HCT116 (cell line): ENCODE measurements around the gene THSD8. TPM values are rescaled to one million over a fixed set of nuclear protein-coding genes. Genes with fewer than 3 reads are reported as not detected.

Experiments used
- ATAC-seq: fragments of 200-7000 bp; cut with Tn5 transposase; 2 replicates; pipeline ENCODE4 v1.9.1; 2020; ENCODE audit warnings: mild to moderate bottlenecking, moderate library complexity
- BruUV-seq: library from RNA; stranded (reverse); fragments of 400-500 nt; replicated peaks from 2 replicates; lab custom pipeline; 2021; lab: Mats Ljungman, UMichigan
- CTCF ChIA-PET: fragments of 300-600 bp; sonication (Branson Sonifier 250); formaldehyde crosslinking; loops from one replicate; lab custom pipeline; 2021; ENCODE audit warnings: antibody characterized with exemption; lab: Charles Lee
- POLR2A ChIA-PET: fragments of 300-600, 350-600 bp; sonication (Branson Sonifier 250); formaldehyde crosslinking; loops from one replicate; lab custom pipeline; 2021; ENCODE audit warnings: antibody characterized with exemption; lab: Charles Lee
- RAD21 ChIA-PET, 2 experiments: fragments of 300-600 bp; sonication (Branson Sonifier 250); formaldehyde crosslinking; loops; one replicate each; lab custom pipeline; 2023; ENCODE audit warnings: low total read pairs in 2 of 2; ENCODE audit not compliant: uncharacterized antibody in 2 of 2, unreplicated experiment in 2 of 2, low non-redundant PET in 1 of 2; lab: Charles Lee
- DNase-seq: peaks from one replicate; pipeline ENCODE4 v3.0.0-alpha.2; 2010; ENCODE audit warnings: low read depth, low spot score
- H2AFZ ChIP-seq: fragments of 200-600 bp; shearing (Covaris generic), sonication (generic); 2 replicates; pipeline ENCODE4 v1.6.1; 2017; ENCODE audit warnings: low read depth, mixed run types, mixed read lengths, antibody characterized with exemption, low read length; ENCODE audit not compliant: poor library complexity, severe bottlenecking
- H3K27ac ChIP-seq: 2 replicates; pipeline ENCODE4 v1.5.1; 2012; ENCODE audit warnings: low read depth, low read length
- H3K27me3 ChIP-seq: fragments of 200-600 bp; sonication (generic); 2 replicates; pipeline ENCODE4 v1.6.1; 2016; ENCODE audit warnings: mixed run types, low read length, mixed read lengths; ENCODE audit not compliant: insufficient read depth
- H3K36me3 ChIP-seq, 2 experiments: fragments of 200-500 bp in 1 of 2; fragments of 200-600 bp in 1 of 2; sonication (Bioruptor generic) in 1 of 2; sonication (generic) in 1 of 2; 2 replicates each; pipeline versions ENCODE4 v1.5.1 to v1.6.1; 2014 to 2016; ENCODE audit warnings: low read length in 2 of 2, inconsistent platforms in 1 of 2, mixed read lengths in 1 of 2, mixed run types in 1 of 2; ENCODE audit not compliant: insufficient read depth in 2 of 2, control insufficient read depth in 1 of 2
- H3K4me1 ChIP-seq, 2 experiments: fragments of 200-600 bp in 1 of 2; sonication (generic) in 1 of 2; 2 replicates each; pipeline versions ENCODE4 v1.5.1 to v1.6.1; 2012 to 2017; ENCODE audit warnings: low read length in 2 of 2, inconsistent platforms in 1 of 2, mild to moderate bottlenecking in 1 of 2, mixed read lengths in 1 of 2, mixed run types in 1 of 2, moderate library complexity in 1 of 2; ENCODE audit not compliant: insufficient read depth in 2 of 2, control insufficient read depth in 1 of 2
- H3K4me2 ChIP-seq: fragments of 200-600 bp; sonication (generic); 2 replicates; pipeline ENCODE4 v1.6.1; 2017; ENCODE audit warnings: mixed run types, low read length, mixed read lengths
- H3K4me3 ChIP-seq, 2 experiments: fragments of 200-600 bp in 1 of 2; sonication (generic) in 1 of 2; replicated peaks in 1 of 2; 2 replicates each; pipeline ENCODE4 v1.5.1; 2011 to 2016; ENCODE audit warnings: low read length in 2 of 2, control low read depth in 1 of 2, low read depth in 1 of 2, mild to moderate bottlenecking in 1 of 2, mixed read lengths in 1 of 2, mixed run types in 1 of 2
- H3K79me2 ChIP-seq: fragments of 200-600 bp; sonication (generic); 2 replicates; pipeline ENCODE4 v1.6.1; 2017; ENCODE audit warnings: mild to moderate bottlenecking, mixed run types, low read length, moderate library complexity, mixed read lengths; ENCODE audit not compliant: insufficient read depth
- H3K9ac ChIP-seq: fragments of 200-600 bp; sonication (generic); 2 replicates; pipeline ENCODE4 v1.6.1; 2016; ENCODE audit warnings: low read length, mixed read lengths
- H3K9me2 ChIP-seq: fragments of 200-600 bp; sonication (generic), shearing (Covaris generic); 2 replicates; pipeline ENCODE4 v1.6.1; 2017; ENCODE audit warnings: mixed run types, mild to moderate bottlenecking, moderate library complexity; ENCODE audit not compliant: insufficient read depth
- H3K9me3 ChIP-seq, 2 experiments: fragments of 200-500 bp in 1 of 2; fragments of 200-600 bp in 1 of 2; sonication (Bioruptor generic) in 1 of 2; sonication (generic) in 1 of 2; 2 replicates each; pipeline ENCODE4 v1.6.1; 2014 to 2017; ENCODE audit warnings: low read length in 2 of 2, mixed read lengths in 2 of 2, inconsistent platforms in 1 of 2, low read depth in 1 of 2, mild to moderate bottlenecking in 1 of 2, mixed run types in 1 of 2, moderate library complexity in 1 of 2; ENCODE audit not compliant: control insufficient read depth in 1 of 2, insufficient read depth in 1 of 2
- H4K20me1 ChIP-seq: fragments of 200-600 bp; sonication (generic), shearing (Covaris generic); 2 replicates; pipeline ENCODE4 v1.6.1; 2017; ENCODE audit warnings: mixed run types, mild to moderate bottlenecking, moderate library complexity; ENCODE audit not compliant: insufficient read depth
- CEBPB ChIP-seq: IDR thresholded peaks from 2 replicates; pipeline ENCODE4 v1.6.1; 2012; ENCODE audit warnings: low read depth
- EZH2 ChIP-seq: fragments of 200-600 bp; sonication (generic); IDR thresholded peaks from 2 replicates; pipeline ENCODE4 v1.6.1; 2017; ENCODE audit warnings: antibody characterized with exemption, mixed run types
- EZH2phosphoT487 ChIP-seq: fragments of 200-600 bp; IDR thresholded peaks from 2 replicates; pipeline ENCODE4 v1.6.1; 2018; ENCODE audit warnings: antibody characterized with exemption, borderline replicate concordance
- MAX ChIP-seq: IDR thresholded peaks from 2 replicates; pipeline ENCODE4 v1.6.1; 2012
- POLR2A ChIP-seq: IDR thresholded peaks from 2 replicates; pipeline ENCODE4 v1.7.0; 2011; ENCODE audit warnings: borderline replicate concordance; ENCODE audit not compliant: insufficient read depth, insufficient read length; ENCODE audit errors: extremely low read depth
- RAD21 ChIP-seq: IDR thresholded peaks from 2 replicates; pipeline ENCODE4 v1.6.1; 2012; ENCODE audit warnings: low read depth, mild to moderate bottlenecking
- SRF ChIP-seq: IDR thresholded peaks from 2 replicates; pipeline ENCODE4 v1.6.1; 2012; ENCODE audit warnings: low read depth
- YY1 ChIP-seq: IDR thresholded peaks from 2 replicates; pipeline ENCODE4 v1.6.1; 2011; ENCODE audit warnings: low read length, low read depth, moderate library complexity, mild to moderate bottlenecking; ENCODE audit not compliant: insufficient replicate concordance; ENCODE audit errors: extremely low read depth
- ZFX ChIP-seq: fragments of 450-650 bp; IDR thresholded peaks from 2 replicates; pipeline ENCODE4 v1.6.1; 2017
- intact Hi-C: fragments of 100-400 bp; cut with micrococcal nuclease; formaldehyde crosslinking; loops from 2 replicates; pipeline ENCODE4 v1.10.0; 2022
- total RNA-seq: library from RNA; stranded (reverse); gene quantifications from one replicate; pipeline ENCODE4 v1.2.1, GENCODE V29; 2021; ENCODE audit not compliant: unreplicated experiment

THSD8 gene
- total RNA-seq, 1 experiment from 2014 or later, result 33.3 TPM

GRCh38 chr19:12782424-12783290 lies 19.2 kb upstream of the THSD8 start:
- POLR2A ChIA-PET, result interaction anchor here (1.2 to 3.2 kb wide), 3 partner anchors 10 to 86 kb away, joined by 3 to 39 read pairs (median 3); partner anchors contain the start of genes FBXW9 and JUNB
- Histone ChIP-seq H3K36me3 (no peaks in the 10 kb centered on the region), H2AFZ (no peak overlapping the region), H3K4me1 (peaks cover 71 to 89% of the 10 kb centered on the region in 2 experiments), H4K20me1 (no peaks in the 10 kb centered on the region), H3K9me3 (no peaks in the 10 kb centered on the region), H3K27ac (peak overlapping the region; percentile 89), H3K79me2 (no peaks in the 10 kb centered on the region), H3K9ac (peak overlapping the region; percentile 69), H3K4me2 (peak overlapping the region; percentile 98), H3K27me3 (no peaks in the 10 kb centered on the region), H3K4me3 (peak overlapping the region; percentile 43 to 58), H3K9me2 (no peaks in the 10 kb centered on the region)
- intact Hi-C loops, result no loop called here
- DNase-seq, result no peak
- RAD21 ChIA-PET, result interaction anchor here in 1 of 2 experiments (1.3 kb wide), 1 partner anchor 9 kb away, joined by 4 read pairs; the partner anchor contains the start of gene JUNB
- CTCF ChIA-PET, result interaction anchor here (1.0 to 1.3 kb wide), 4 partner anchors 9 to 25 kb away, joined by 3 to 5 read pairs (median 4); partner anchors contain the start of gene JUNB
- TF ChIP-seq POLR2A (no peak), EZH2phosphoT487 (no peak), YY1 (no peak), CEBPB (no peak), ZFX (no peak), RAD21 (no peak), MAX (no peak), SRF (no peak), EZH2 (no peak)
- ATAC-seq, result peak; percentile 46
- no TSS peak for BruUV-seq
